ENCODE measurements around the gene SLC2A9. TPM values are rescaled to one million over a fixed set of nuclear protein-coding genes. Genes with fewer than 3 reads are reported as not detected.

The SLC2A9 gene
- total and polyA plus RNA-seq, 2 of the 8 experiments (the other 6 are each of a cell fraction or from before 2014, with no cell fraction given) = 0.20 to 0.26 TPM

DNA sequence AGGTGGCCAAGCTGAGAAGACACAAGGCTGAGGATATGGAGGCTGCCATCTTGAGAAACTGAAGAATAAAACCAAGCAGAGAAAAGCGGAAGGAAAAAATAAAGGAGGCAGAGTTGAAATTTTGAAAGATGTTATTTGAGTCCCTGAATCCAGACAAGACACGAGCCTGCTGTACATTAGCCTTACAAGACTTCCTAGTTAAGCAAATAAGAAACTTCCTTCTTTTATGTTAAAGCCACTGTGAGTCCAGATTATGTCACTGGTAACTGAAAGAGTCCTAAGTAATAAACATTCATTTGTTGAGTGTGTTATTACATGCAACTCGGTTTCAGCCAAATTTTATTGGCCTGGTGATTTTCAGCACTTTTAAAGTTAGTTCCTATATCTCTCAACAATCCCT, 209.5 kb downstream of the SLC2A9 start (continued):
- TF ChIP-seq, protein P1, sequence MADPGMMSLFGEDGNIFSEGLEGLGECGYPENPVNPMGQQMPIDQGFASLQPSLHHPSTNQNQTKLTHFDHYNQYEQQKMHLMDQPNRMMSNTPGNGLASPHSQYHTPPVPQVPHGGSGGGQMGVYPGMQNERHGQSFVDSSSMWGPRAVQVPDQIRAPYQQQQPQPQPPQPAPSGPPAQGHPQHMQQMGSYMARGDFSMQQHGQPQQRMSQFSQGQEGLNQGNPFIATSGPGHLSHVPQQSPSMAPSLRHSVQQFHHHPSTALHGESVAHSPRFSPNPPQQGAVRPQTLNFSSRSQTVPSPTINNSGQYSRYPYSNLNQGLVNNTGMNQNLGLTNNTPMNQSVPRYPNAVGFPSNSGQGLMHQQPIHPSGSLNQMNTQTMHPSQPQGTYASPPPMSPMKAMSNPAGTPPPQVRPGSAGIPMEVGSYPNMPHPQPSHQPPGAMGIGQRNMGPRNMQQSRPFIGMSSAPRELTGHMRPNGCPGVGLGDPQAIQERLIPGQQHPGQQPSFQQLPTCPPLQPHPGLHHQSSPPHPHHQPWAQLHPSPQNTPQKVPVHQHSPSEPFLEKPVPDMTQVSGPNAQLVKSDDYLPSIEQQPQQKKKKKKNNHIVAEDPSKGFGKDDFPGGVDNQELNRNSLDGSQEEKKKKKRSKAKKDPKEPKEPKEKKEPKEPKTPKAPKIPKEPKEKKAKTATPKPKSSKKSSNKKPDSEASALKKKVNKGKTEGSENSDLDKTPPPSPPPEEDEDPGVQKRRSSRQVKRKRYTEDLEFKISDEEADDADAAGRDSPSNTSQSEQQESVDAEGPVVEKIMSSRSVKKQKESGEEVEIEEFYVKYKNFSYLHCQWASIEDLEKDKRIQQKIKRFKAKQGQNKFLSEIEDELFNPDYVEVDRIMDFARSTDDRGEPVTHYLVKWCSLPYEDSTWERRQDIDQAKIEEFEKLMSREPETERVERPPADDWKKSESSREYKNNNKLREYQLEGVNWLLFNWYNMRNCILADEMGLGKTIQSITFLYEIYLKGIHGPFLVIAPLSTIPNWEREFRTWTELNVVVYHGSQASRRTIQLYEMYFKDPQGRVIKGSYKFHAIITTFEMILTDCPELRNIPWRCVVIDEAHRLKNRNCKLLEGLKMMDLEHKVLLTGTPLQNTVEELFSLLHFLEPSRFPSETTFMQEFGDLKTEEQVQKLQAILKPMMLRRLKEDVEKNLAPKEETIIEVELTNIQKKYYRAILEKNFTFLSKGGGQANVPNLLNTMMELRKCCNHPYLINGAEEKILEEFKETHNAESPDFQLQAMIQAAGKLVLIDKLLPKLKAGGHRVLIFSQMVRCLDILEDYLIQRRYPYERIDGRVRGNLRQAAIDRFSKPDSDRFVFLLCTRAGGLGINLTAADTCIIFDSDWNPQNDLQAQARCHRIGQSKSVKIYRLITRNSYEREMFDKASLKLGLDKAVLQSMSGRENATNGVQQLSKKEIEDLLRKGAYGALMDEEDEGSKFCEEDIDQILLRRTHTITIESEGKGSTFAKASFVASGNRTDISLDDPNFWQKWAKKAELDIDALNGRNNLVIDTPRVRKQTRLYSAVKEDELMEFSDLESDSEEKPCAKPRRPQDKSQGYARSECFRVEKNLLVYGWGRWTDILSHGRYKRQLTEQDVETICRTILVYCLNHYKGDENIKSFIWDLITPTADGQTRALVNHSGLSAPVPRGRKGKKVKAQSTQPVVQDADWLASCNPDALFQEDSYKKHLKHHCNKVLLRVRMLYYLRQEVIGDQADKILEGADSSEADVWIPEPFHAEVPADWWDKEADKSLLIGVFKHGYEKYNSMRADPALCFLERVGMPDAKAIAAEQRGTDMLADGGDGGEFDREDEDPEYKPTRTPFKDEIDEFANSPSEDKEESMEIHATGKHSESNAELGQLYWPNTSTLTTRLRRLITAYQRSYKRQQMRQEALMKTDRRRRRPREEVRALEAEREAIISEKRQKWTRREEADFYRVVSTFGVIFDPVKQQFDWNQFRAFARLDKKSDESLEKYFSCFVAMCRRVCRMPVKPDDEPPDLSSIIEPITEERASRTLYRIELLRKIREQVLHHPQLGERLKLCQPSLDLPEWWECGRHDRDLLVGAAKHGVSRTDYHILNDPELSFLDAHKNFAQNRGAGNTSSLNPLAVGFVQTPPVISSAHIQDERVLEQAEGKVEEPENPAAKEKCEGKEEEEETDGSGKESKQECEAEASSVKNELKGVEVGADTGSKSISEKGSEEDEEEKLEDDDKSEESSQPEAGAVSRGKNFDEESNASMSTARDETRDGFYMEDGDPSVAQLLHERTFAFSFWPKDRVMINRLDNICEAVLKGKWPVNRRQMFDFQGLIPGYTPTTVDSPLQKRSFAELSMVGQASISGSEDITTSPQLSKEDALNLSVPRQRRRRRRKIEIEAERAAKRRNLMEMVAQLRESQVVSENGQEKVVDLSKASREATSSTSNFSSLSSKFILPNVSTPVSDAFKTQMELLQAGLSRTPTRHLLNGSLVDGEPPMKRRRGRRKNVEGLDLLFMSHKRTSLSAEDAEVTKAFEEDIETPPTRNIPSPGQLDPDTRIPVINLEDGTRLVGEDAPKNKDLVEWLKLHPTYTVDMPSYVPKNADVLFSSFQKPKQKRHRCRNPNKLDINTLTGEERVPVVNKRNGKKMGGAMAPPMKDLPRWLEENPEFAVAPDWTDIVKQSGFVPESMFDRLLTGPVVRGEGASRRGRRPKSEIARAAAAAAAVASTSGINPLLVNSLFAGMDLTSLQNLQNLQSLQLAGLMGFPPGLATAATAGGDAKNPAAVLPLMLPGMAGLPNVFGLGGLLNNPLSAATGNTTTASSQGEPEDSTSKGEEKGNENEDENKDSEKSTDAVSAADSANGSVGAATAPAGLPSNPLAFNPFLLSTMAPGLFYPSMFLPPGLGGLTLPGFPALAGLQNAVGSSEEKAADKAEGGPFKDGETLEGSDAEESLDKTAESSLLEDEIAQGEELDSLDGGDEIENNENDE (IDR thresholded peaks at IDR 0.05; ENCODE audit: insufficient replicate concordance, low read length) = no peak
- TF ChIP-seq PHF8 (conservative IDR thresholded peaks at IDR 0.05; ENCODE audit: low read depth, low read length) = no peak
- no peak for TF ChIP-seq MAFK (IDR thresholded peaks at IDR 0.05; ENCODE audit: low read depth, low read length)
- TF ChIP-seq, protein P2, sequence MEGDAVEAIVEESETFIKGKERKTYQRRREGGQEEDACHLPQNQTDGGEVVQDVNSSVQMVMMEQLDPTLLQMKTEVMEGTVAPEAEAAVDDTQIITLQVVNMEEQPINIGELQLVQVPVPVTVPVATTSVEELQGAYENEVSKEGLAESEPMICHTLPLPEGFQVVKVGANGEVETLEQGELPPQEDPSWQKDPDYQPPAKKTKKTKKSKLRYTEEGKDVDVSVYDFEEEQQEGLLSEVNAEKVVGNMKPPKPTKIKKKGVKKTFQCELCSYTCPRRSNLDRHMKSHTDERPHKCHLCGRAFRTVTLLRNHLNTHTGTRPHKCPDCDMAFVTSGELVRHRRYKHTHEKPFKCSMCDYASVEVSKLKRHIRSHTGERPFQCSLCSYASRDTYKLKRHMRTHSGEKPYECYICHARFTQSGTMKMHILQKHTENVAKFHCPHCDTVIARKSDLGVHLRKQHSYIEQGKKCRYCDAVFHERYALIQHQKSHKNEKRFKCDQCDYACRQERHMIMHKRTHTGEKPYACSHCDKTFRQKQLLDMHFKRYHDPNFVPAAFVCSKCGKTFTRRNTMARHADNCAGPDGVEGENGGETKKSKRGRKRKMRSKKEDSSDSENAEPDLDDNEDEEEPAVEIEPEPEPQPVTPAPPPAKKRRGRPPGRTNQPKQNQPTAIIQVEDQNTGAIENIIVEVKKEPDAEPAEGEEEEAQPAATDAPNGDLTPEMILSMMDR (IDR thresholded peaks at IDR 0.05; ENCODE audit: control extremely low read depth in 1 of 3, insufficient read depth in 1 of 3, low read depth in 1 of 3, low read length in 3 of 3) = no peak
- no peak for TF ChIP-seq EP300 (IDR thresholded peaks at IDR 0.05; ENCODE audit: borderline replicate concordance in 1 of 2, low read depth in 2 of 2, low read length in 2 of 2)
- no peak for TF ChIP-seq TCF12 (IDR thresholded peaks at IDR 0.05; ENCODE audit: low read depth, low read length)
- TF ChIP-seq CHD2 (IDR thresholded peaks at IDR 0.05; ENCODE audit: low read length) = no peak
- TF ChIP-seq, protein P3, sequence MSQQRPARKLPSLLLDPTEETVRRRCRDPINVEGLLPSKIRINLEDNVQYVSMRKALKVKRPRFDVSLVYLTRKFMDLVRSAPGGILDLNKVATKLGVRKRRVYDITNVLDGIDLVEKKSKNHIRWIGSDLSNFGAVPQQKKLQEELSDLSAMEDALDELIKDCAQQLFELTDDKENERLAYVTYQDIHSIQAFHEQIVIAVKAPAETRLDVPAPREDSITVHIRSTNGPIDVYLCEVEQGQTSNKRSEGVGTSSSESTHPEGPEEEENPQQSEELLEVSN (IDR thresholded peaks at IDR 0.05) = no peak
